ENCODE measurements around the gene USP3.
"Not testable (repeated sequence)": the region's sequence is repeated elsewhere in the genome, so short reads cannot be mapped to it uniquely, and the experiment has no call there.

The USP3 gene

DNA sequence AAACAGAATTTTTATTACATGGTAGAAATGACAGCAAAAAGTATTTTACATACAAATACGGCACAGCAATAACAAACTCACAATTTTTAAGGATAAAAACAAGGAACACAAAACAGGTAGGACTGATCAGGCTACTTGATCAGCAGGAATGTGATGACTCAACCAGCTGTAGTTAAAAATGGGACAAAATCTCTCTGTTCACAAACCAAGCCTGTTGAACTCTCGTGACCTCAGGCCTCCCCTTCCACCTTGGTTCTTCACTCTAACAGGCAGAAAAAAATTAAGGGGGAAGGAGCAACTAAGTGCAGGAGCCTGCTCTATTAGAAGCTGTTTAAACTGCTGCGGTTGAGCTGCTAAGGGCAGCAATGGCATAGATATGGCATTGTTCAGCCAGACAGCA, 111.5 kb downstream of the USP3 start:
- Histone ChIP-seq H3K27me3 (replicated peaks; ENCODE audit: control insufficient read depth, insufficient read depth, low read length) (no peaks in the 10 kb centered on the region), H3K36me3 (ENCODE audit: control insufficient read depth, insufficient read depth, low read length) (peaks cover 20% of the 10 kb centered on the region), H3K4me3 (replicated peaks; ENCODE audit: low read depth, low read length) (no peak overlapping the region)
- DNase-seq (ENCODE audit: extremely low read depth, insufficient read length) = no peak
- TF ChIP-seq, protein P1, sequence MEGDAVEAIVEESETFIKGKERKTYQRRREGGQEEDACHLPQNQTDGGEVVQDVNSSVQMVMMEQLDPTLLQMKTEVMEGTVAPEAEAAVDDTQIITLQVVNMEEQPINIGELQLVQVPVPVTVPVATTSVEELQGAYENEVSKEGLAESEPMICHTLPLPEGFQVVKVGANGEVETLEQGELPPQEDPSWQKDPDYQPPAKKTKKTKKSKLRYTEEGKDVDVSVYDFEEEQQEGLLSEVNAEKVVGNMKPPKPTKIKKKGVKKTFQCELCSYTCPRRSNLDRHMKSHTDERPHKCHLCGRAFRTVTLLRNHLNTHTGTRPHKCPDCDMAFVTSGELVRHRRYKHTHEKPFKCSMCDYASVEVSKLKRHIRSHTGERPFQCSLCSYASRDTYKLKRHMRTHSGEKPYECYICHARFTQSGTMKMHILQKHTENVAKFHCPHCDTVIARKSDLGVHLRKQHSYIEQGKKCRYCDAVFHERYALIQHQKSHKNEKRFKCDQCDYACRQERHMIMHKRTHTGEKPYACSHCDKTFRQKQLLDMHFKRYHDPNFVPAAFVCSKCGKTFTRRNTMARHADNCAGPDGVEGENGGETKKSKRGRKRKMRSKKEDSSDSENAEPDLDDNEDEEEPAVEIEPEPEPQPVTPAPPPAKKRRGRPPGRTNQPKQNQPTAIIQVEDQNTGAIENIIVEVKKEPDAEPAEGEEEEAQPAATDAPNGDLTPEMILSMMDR (IDR thresholded peaks at IDR 0.05; ENCODE audit: insufficient read depth, low read length, poor library complexity, severe bottlenecking) = no peak

DNA sequence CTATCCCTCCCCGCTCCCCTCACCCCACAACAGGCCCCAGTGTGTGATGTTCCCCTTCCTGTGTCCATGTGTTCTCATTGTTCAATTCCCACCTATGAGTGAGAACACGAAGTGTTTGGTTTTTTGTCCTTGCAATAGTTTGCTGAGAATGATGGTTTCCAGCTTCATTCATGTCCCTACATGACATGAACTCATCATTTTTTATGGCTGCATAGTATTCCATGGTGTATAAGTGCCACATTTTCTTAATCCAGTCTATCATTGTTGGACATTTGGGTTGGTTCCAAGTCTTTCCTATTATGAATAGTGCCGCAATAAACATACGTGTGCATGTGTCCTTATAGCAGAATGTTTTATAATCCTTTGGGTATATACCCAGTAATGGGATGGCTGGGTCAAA, 112.8 kb downstream of the USP3 start:
- H3K27me3 ChIP-seq (replicated peaks; ENCODE audit: control insufficient read depth, insufficient read depth, low read length); H3K4me3 ChIP-seq (replicated peaks; ENCODE audit: low read depth, low read length); DNase-seq (ENCODE audit: extremely low read depth, insufficient read length): not testable (repeated sequence)
- H3K36me3 ChIP-seq (ENCODE audit: control insufficient read depth, insufficient read depth, low read length) = peaks cover 14% of the 10 kb centered on the region

DNA sequence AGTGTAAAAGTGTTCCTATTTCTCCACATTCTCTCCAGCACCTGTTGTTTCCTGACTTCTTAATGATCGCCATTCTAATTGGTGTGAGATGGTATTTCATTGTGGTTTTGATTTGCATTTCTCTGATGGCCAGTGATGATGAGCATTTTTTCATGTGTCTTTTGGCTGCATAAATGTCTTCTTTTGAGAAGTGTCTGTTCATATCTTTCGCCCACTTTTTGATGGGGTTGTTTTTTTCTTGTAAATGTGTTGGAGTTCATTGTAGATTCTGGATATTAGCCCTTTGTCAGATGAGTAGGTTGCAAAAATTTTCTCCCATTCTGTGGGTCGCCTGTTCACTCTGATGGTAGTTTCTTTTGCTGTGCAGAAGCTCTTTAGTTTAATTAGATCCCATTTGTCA, 113.2 kb downstream of the USP3 start:
- not testable (repeated sequence) for H3K36me3 ChIP-seq (ENCODE audit: control insufficient read depth, insufficient read depth, low read length); DNase-seq (ENCODE audit: extremely low read depth, insufficient read length); H3K4me3 ChIP-seq (replicated peaks; ENCODE audit: low read depth, low read length)

GRCh38 chr15:63620760-63621159, 116.4 kb downstream of the USP3 start:
- not testable (repeated sequence) for DNase-seq (ENCODE audit: extremely low read depth, insufficient read length); H3K27me3 ChIP-seq (replicated peaks; ENCODE audit: control insufficient read depth, insufficient read depth, low read length); H3K4me3 ChIP-seq (replicated peaks; ENCODE audit: low read depth, low read length)
- H3K36me3 ChIP-seq (ENCODE audit: control insufficient read depth, insufficient read depth, low read length) = peaks cover 11% of the 10 kb centered on the region

More for the DNA sequence above, 113.2 kb downstream of the USP3 start:
- H3K27me3 ChIP-seq (replicated peaks; ENCODE audit: control insufficient read depth, insufficient read depth, low read length) = not testable (repeated sequence)

DNA sequence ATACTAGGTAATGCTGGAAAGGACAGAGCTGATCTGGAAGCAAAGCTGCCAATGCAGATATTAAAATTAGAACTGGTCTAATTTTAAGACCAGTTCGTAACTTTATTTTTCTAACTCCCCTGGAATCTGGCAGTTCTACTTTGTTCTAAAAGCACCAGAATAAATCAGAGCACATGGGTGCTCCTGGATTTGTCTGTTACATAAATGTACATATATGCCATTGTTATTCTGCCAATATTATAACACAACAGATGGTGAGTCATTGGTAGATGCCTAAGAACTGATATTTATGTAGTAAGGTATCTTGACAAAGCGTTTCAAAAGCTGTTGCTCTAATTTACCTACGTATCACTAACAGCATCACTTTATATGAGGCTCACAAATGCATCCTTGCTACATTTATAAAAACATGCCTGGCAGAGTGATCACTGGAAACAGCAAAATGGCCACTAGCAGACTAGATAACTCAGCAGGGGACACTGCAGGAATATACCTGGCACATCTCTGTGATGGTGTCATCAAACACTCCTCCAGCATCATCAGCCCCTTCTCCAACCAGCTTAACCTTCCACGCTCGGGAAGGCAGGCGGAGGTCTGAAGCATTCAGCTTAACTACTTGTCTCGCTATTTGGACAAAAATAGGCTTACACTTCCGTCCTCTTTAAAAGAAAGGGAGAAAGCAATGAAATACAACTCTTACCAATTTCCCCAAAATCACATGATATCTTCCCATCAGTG, 119.0 kb downstream of the USP3 start:
- Histone ChIP-seq H3K27me3 (replicated peaks; ENCODE audit: control insufficient read depth, insufficient read depth, low read length) (no peaks in the 10 kb centered on the region), H3K4me3 (replicated peaks; ENCODE audit: low read depth, low read length) (no peak overlapping the region), H3K36me3 (ENCODE audit: control insufficient read depth, insufficient read depth, low read length) (peaks cover 13% of the 10 kb centered on the region)
- TF ChIP-seq, protein P1 (IDR thresholded peaks at IDR 0.05; ENCODE audit: insufficient read depth, low read length, poor library complexity, severe bottlenecking) = no peak
- no peak for DNase-seq (ENCODE audit: extremely low read depth, insufficient read length)

DNA sequence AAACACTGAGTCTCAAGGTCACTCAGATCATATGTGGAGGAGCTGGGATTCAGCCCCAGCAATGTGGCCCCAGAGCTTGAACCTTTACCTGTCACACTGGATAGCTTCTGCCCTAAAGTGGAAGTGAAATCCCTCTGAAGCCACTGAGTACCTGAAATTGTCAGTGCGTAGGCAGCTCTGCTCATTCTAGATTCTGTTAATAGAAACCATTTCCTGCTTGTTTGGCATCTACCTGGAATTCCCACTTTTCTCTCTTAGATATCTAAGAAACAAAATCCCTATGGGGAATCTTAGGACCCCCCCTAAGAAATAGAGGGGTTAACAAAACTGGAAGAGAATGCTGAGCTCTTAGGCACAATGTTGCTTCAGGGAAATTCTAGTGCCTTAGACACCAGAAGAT, 122.6 kb downstream of the USP3 start:
- TF ChIP-seq, protein P1 (IDR thresholded peaks at IDR 0.05; ENCODE audit: insufficient read depth, low read length, poor library complexity, severe bottlenecking) = no peak
- no peak for DNase-seq (ENCODE audit: extremely low read depth, insufficient read length)

GRCh38 chr15:63628123-63628822, 123.9 kb downstream of the USP3 start:
- no peak for DNase-seq (ENCODE audit: extremely low read depth, insufficient read length)
- no peak overlapping the region for H3K4me3 ChIP-seq (replicated peaks; ENCODE audit: low read depth, low read length)
- peaks cover 19% of the 10 kb centered on the region for H3K36me3 ChIP-seq (ENCODE audit: control insufficient read depth, insufficient read depth, low read length)
- TF ChIP-seq, protein P1 (IDR thresholded peaks at IDR 0.05; ENCODE audit: insufficient read depth, low read length, poor library complexity, severe bottlenecking) = no peak
- H3K27me3 ChIP-seq (replicated peaks; ENCODE audit: control insufficient read depth, insufficient read depth, low read length) = no peaks in the 10 kb centered on the region

More for the DNA sequence above, 122.6 kb downstream of the USP3 start:
- Histone ChIP-seq H3K4me3 (replicated peaks; ENCODE audit: low read depth, low read length) (no peak overlapping the region), H3K27me3 (replicated peaks; ENCODE audit: control insufficient read depth, insufficient read depth, low read length) (no peaks in the 10 kb centered on the region), H3K36me3 (ENCODE audit: control insufficient read depth, insufficient read depth, low read length) (peaks cover 19% of the 10 kb centered on the region)

Measured in GM06990 (cell line).